Left ventricle myocardium inferior (tissue), 1 donor: Measurements from ENCODE around the gene OR10D3. TPM values are rescaled to one million over a fixed set of nuclear protein-coding genes. Genes with fewer than 3 reads are reported as not detected.

Source experiments
- DNase-seq: peaks from one replicate; pipeline ENCODE4 v3.0.0-alpha.2; 2020
- H3K27ac ChIP-seq: fragments of 200-600 bp; replicated peaks from 2 replicates; pipeline ENCODE4 v1.8.0; 2021
- H3K27me3 ChIP-seq: fragments of 200-600 bp; 2 replicates; pipeline ENCODE4 v1.8.0; 2021; ENCODE audit warnings: low read depth
- H3K36me3 ChIP-seq: fragments of 200-600 bp; 2 replicates; pipeline ENCODE4 v1.8.0; 2021
- H3K4me1 ChIP-seq: fragments of 200-600 bp; 2 replicates; pipeline ENCODE4 v1.8.0; 2021
- H3K4me3 ChIP-seq: fragments of 200-600 bp; 2 replicates; pipeline ENCODE4 v1.8.0; 2021; ENCODE audit warnings: mild to moderate bottlenecking, moderate library complexity
- H3K9me3 ChIP-seq: fragments of 200-600 bp; replicated peaks from 2 replicates; pipeline ENCODE4 v1.8.0; 2021
- intact Hi-C: fragments of 100-400 bp; cut with micrococcal nuclease; formaldehyde crosslinking; loops from one replicate; pipeline ENCODE4 v1.11.0; 2022
- total RNA-seq: library from RNA; stranded (reverse); fragmentation: NEBNext Ultra II Directional; extraction: Animal tissue kit (Norgen Biotek cat#: 25700); gene quantifications from one replicate; pipeline ENCODE4 v1.2.1, GENCODE V29; 2021
- TF ChIP-seq, protein P1 (sequence below): fragments of 200-600 bp; IDR thresholded peaks from 2 replicates; pipeline ENCODE4 v1.8.0; 2021; ENCODE audit warnings: antibody characterized with exemption, mild to moderate bottlenecking, borderline replicate concordance
- donor health status: DM: no; HTN: yes; CAD: no; lungs with severe emphysema.

OR10D3 gene
- total RNA-seq, 1 donor from 2014 or later, result not detected

DNA sequence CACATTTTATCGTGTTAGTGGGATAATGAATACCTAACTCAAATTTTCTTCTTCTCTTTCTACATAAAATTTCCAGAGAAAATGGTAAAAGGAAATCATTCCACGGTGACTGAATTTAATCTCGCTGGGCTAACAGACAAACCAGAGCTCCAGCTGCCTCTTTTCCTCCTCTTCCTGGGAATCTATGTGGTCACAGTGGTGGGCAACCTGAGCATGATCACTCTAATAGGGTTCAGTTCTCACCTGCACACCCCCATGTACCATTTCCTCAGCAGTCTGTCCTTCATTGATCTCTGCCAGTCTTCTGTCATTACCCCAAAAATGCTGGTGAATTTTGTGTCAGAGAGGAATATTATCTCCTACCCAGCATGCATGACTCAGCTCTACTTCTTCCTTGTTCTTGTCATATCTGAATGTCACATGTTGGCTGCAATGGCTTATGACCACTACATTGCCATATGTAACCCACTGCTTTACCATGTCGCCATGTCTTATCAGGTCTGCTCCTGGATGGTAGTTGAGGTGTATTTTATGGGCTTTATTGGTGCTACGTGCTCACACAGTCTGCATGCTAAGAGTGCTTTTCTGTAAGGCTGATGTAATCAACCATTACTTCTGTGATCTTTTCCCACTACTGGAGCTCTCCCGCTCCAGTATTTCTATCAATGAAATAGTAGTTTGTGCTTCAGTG lies 24.1 kb downstream of the OR10D3 start:
- H3K36me3 ChIP-seq, result no peaks in the 10 kb centered on the region
- H3K9me3 ChIP-seq, result no peaks in the 10 kb centered on the region
- intact Hi-C loops, result no loop called here
- no peak overlapping the region for H3K27ac ChIP-seq
- TF ChIP-seq, protein P1, sequence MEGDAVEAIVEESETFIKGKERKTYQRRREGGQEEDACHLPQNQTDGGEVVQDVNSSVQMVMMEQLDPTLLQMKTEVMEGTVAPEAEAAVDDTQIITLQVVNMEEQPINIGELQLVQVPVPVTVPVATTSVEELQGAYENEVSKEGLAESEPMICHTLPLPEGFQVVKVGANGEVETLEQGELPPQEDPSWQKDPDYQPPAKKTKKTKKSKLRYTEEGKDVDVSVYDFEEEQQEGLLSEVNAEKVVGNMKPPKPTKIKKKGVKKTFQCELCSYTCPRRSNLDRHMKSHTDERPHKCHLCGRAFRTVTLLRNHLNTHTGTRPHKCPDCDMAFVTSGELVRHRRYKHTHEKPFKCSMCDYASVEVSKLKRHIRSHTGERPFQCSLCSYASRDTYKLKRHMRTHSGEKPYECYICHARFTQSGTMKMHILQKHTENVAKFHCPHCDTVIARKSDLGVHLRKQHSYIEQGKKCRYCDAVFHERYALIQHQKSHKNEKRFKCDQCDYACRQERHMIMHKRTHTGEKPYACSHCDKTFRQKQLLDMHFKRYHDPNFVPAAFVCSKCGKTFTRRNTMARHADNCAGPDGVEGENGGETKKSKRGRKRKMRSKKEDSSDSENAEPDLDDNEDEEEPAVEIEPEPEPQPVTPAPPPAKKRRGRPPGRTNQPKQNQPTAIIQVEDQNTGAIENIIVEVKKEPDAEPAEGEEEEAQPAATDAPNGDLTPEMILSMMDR, result no peak
- H3K4me3 ChIP-seq, result no peak overlapping the region
- H3K27me3 ChIP-seq, result peaks cover 6% of the 10 kb centered on the region
- H3K4me1 ChIP-seq, result no peaks in the 10 kb centered on the region
- no peak for DNase-seq

DNA sequence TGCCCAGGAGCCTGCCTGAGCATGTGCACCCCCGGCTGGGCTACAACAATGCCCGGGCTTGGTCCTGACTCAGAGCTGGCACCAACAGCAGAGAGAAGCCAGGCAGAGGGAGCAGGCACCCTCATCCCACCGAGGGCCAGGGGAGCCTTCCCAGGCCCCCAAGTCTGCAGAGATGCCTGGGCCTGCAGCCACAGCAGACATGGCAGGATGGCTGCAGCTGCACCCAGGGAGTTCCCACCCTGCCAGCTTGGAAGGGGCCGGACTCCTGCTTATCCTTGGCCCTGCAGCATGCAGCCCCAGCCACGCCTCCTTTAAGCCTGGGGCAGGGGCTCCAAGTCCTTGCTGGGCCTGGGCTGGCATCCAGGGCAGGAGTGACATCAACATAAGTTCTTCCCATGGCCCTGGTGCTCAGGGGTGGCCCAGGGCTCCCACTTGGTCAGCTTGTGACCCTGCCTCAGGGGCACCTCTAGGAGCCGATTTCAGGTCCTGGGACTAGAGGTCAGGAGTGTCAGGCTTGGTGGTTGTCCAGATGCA lies 26.7 kb downstream of the OR10D3 start:
- H3K4me3 ChIP-seq, result no peak overlapping the region
- H3K36me3 ChIP-seq, result no peaks in the 10 kb centered on the region
- TF ChIP-seq, protein P1, result no peak
- H3K4me1 ChIP-seq, result no peaks in the 10 kb centered on the region
- H3K27ac ChIP-seq, result no peak overlapping the region
- H3K27me3 ChIP-seq, result peaks cover 6% of the 10 kb centered on the region
- DNase-seq, result no peak
- H3K9me3 ChIP-seq, result no peaks in the 10 kb centered on the region
- intact Hi-C loops, result no loop called here

DNA sequence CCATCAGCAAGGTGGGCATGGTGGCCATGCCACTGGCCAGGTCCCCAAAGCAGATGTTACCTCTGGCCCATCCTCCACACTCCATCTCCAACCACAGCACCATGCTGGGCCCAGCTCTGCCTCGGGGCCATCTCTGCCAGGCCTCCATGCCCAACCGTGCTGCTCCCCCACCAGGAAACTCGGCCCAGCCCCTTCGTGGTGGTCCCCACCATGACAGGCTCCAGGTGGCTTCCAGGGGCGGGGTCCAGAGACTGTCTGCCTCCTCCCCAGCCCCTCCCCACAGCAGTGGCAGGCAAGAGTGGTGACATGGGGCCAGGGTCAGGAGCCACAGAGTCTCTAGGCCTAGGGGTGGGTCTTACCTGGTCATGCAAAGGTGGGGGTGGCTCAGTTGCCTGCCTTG lies 27.3 kb downstream of the OR10D3 start:
- Histone ChIP-seq H3K27me3 (peaks cover 6% of the 10 kb centered on the region), H3K9me3 (no peaks in the 10 kb centered on the region), H3K4me1 (no peaks in the 10 kb centered on the region), H3K4me3 (no peak overlapping the region), H3K36me3 (no peaks in the 10 kb centered on the region), H3K27ac (no peak overlapping the region)
- no peak for DNase-seq
- TF ChIP-seq, protein P1, result no peak
- intact Hi-C loops, result no loop called here

DNA sequence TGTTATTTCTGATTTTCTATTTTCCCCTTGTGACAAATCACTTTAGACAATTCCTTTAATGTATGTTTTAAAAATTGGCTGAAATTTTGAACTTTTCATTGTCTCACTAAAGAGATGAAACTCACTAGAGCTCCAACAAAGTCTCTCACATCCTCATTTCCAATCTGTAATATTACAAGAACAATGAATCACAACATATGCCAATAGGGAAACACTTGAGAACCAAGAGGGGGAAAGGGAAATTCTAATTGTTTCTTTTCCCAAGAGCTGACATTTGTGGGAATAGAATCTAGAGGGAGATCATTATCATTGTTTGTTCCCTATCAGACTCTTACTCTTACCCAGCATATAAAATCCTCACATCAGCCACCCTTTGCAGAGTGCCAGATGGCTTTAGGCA lies 28.2 kb downstream of the OR10D3 start:
- TF ChIP-seq, protein P1, result no peak
- Histone ChIP-seq H3K4me3 (no peak overlapping the region), H3K9me3 (no peaks in the 10 kb centered on the region), H3K4me1 (no peaks in the 10 kb centered on the region), H3K36me3 (no peaks in the 10 kb centered on the region), H3K27me3 (peaks cover 6% of the 10 kb centered on the region), H3K27ac (no peak overlapping the region)
- DNase-seq, result no peak
- intact Hi-C loops, result no loop called here

DNA sequence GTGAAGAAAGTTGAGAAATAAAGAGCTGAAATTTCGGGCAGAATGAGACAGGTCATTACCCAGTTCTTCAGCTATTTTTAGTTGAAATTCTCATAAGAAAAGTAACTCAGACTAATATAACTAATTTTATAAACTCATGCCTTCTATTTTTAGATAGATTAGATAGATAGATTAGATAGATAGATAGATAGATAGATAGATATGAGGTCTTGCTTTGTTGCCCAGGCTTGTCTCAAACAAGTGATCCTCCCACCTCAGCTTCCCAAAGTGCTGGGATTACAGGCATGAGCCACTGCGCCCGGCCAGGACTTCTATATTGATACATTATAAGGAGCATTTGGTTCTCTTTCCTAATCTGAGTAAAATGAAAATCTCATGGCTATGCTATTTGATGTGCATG lies 30.9 kb downstream of the OR10D3 start:
- TF ChIP-seq, protein P1, result no peak

More for the DNA sequence above, 30.9 kb downstream of the OR10D3 start:
- intact Hi-C loops, result no loop called here
- Histone ChIP-seq H3K4me1 (no peaks in the 10 kb centered on the region), H3K4me3 (no peak overlapping the region), H3K9me3 (no peaks in the 10 kb centered on the region), H3K27ac (no peak overlapping the region), H3K27me3 (peaks cover 6% of the 10 kb centered on the region), H3K36me3 (no peaks in the 10 kb centered on the region)
- DNase-seq, result no peak
